SK-N-SH (cell line): ENCODE results near the gene RCOR3. TPM values are rescaled to one million over a fixed set of nuclear protein-coding genes. Genes with fewer than 3 reads are reported as not detected.

ENCODE experiments used
- CTCF ChIA-PET: fragments of 300-600, 350-600 bp; formaldehyde crosslinking; extraction: SDS; loops from one replicate; lab custom pipeline; 2021; lab: Yijun Ruan, JAX
- POLR2A ChIA-PET: fragments of 350-600 bp; sonication (Branson Sonifier 250); formaldehyde crosslinking; extraction: SDS; loops from one replicate; lab custom pipeline; 2020; ENCODE audit warnings: antibody characterized with exemption, inconsistent platforms; lab: Yijun Ruan, JAX
- DNase-seq: peaks from one replicate; pipeline ENCODE4 v3.0.0; 2012
- H2AFZ ChIP-seq: fragments of 200-600 bp; sonication (generic); 2 replicates; pipeline ENCODE4 v1.8.1; 2016; ENCODE audit warnings: antibody characterized with exemption, mild to moderate bottlenecking, low read depth
- H3F3A ChIP-seq: fragments of 200-600 bp; sonication (generic); replicated peaks from 2 replicates; pipeline ENCODE3; 2016; ENCODE audit warnings: antibody characterized with exemption, mild to moderate bottlenecking; ENCODE audit not compliant: insufficient read depth
- H3K27ac ChIP-seq, 2 experiments: fragments of 200-500 bp in 1 of 2; fragments of 200-600 bp in 1 of 2; sonication (Bioruptor generic) in 1 of 2; sonication (generic), shearing (Covaris generic) in 1 of 2; 2 replicates each; pipeline versions ENCODE4 v1.5.1 to v1.6.1; 2014 to 2016; ENCODE audit warnings: low read depth in 2 of 2, inconsistent platforms in 1 of 2, low read length in 1 of 2, mild to moderate bottlenecking in 1 of 2, mixed read lengths in 1 of 2
- H3K27me3 ChIP-seq: fragments of 200-600 bp; sonication (generic), shearing (Covaris generic); 2 replicates; pipeline ENCODE4 v1.6.1; 2016; ENCODE audit warnings: mixed run types; ENCODE audit not compliant: insufficient read depth
- H3K36me3 ChIP-seq, 2 experiments: fragments of 200-500 bp in 1 of 2; fragments of 200-600 bp in 1 of 2; sonication (Bioruptor generic) in 1 of 2; sonication (generic) in 1 of 2; replicated peaks in 1 of 2; 2 replicates each; pipeline versions ENCODE3 to v1.5.1; 2014 to 2016; ENCODE audit warnings: low read length in 1 of 2, mild to moderate bottlenecking in 1 of 2; ENCODE audit not compliant: insufficient read depth in 2 of 2, control insufficient read depth in 1 of 2
- H3K4me1 ChIP-seq, 2 experiments: fragments of 200-500 bp in 1 of 2; fragments of 200-600 bp in 1 of 2; sonication (Bioruptor generic) in 1 of 2; sonication (generic), shearing (Covaris generic) in 1 of 2; 2 replicates each; pipeline versions ENCODE4 v1.5.1 to v1.6.1; 2014 to 2016; ENCODE audit warnings: low read depth in 1 of 2, low read length in 1 of 2, mixed run types in 1 of 2; ENCODE audit not compliant: insufficient read depth in 2 of 2, control insufficient read depth in 1 of 2
- H3K4me2 ChIP-seq: fragments of 200-600 bp; sonication (generic), shearing (Covaris generic); 2 replicates; pipeline ENCODE4 v1.6.1; 2017; ENCODE audit warnings: mixed run types
- H3K4me3 ChIP-seq, 2 experiments: fragments of 200-500 bp in 1 of 2; fragments of 200-600 bp in 1 of 2; sonication (Bioruptor generic) in 1 of 2; sonication (generic), shearing (Covaris generic) in 1 of 2; 2 replicates each; pipeline versions ENCODE4 v1.5.1 to v1.8.1; 2014 to 2016; ENCODE audit warnings: low read depth in 2 of 2, inconsistent platforms in 1 of 2, low read length in 1 of 2, mild to moderate bottlenecking in 1 of 2, mixed read lengths in 1 of 2, moderate library complexity in 1 of 2
- H3K79me2 ChIP-seq: fragments of 200-600 bp; sonication (generic); 2 replicates; pipeline ENCODE4 v1.8.1; 2017; ENCODE audit warnings: mild to moderate bottlenecking; ENCODE audit not compliant: insufficient read depth
- H3K9ac ChIP-seq: fragments of 200-600 bp; sonication (generic); 2 replicates; pipeline ENCODE4 v1.6.1; 2017; ENCODE audit warnings: mixed run types
- H3K9me2 ChIP-seq: fragments of 200-600 bp; sonication (generic); 2 replicates; pipeline ENCODE4 v1.6.1; 2017; ENCODE audit warnings: mixed run types
- H3K9me3 ChIP-seq: fragments of 200-600 bp; sonication (generic); 2 replicates; pipeline ENCODE4 v1.6.1; 2017; ENCODE audit warnings: mixed run types, mild to moderate bottlenecking, moderate library complexity
- H4K20me1 ChIP-seq: fragments of 200-600 bp; sonication (generic); 2 replicates; pipeline ENCODE4 v1.6.1; 2017; ENCODE audit warnings: mild to moderate bottlenecking, mixed run types; ENCODE audit not compliant: insufficient read depth
- ELF1 ChIP-seq: IDR thresholded peaks from 2 replicates; pipeline ENCODE4 v1.4.0; 2012
- EP300 ChIP-seq, 2 experiments: IDR thresholded peaks; 2 replicates each; pipeline versions ENCODE4 v1.4.0 to v1.6.1; 2012; ENCODE audit warnings: borderline replicate concordance in 1 of 2, low read depth in 1 of 2, low read length in 1 of 2
- EZH2phosphoT487 ChIP-seq: fragments of 200-600 bp; sonication (generic); IDR thresholded peaks from 2 replicates; pipeline ENCODE4 v1.6.1; 2017; ENCODE audit warnings: low read depth, mixed run types, mild to moderate bottlenecking, antibody characterized with exemption, moderate library complexity, borderline replicate concordance
- FOSL2 ChIP-seq: IDR thresholded peaks from 2 replicates; pipeline ENCODE4 v1.4.0; 2012; ENCODE audit warnings: low read depth, mild to moderate bottlenecking, moderate library complexity, borderline replicate concordance
- GATA2 ChIP-seq: sonication (generic); formaldehyde crosslinking; IDR thresholded peaks from 2 replicates; pipeline ENCODE4 v1.5.0; 2020; ENCODE audit warnings: mild to moderate bottlenecking, missing genetic modification reagents
- IRF3 ChIP-seq: fragments of 150-350 bp; IDR thresholded peaks from 2 replicates; pipeline ENCODE4 v1.6.1; 2016; ENCODE audit warnings: mild to moderate bottlenecking, low read depth, low read length
- JUND ChIP-seq: IDR thresholded peaks from 2 replicates; pipeline ENCODE4 v1.4.0; 2012
- MAX ChIP-seq: IDR thresholded peaks from 2 replicates; pipeline ENCODE4 v1.4.0; 2012; ENCODE audit warnings: low read depth
- MEF2A ChIP-seq: IDR thresholded peaks from 2 replicates; pipeline ENCODE4 v1.4.0; 2012; ENCODE audit warnings: low read depth, borderline replicate concordance
- NFIC ChIP-seq: IDR thresholded peaks from 2 replicates; pipeline ENCODE4 v1.4.0; 2012; ENCODE audit warnings: borderline replicate concordance
- NRF1 ChIP-seq: IDR thresholded peaks from 2 replicates; pipeline ENCODE4 v1.6.1; 2012; ENCODE audit warnings: low read depth, mild to moderate bottlenecking, low read length
- RAD21 ChIP-seq: IDR thresholded peaks from 2 replicates; pipeline ENCODE4 v1.6.1; 2012; ENCODE audit warnings: mild to moderate bottlenecking, low read length
- RCOR1 ChIP-seq: fragments of 150-350 bp; IDR thresholded peaks from 2 replicates; pipeline ENCODE4 v1.6.1; 2017; ENCODE audit warnings: antibody characterized with exemption, low read length
- RFX5 ChIP-seq: IDR thresholded peaks from 2 replicates; pipeline ENCODE4 v1.6.1; 2012; ENCODE audit warnings: mild to moderate bottlenecking, improper control_type of control experiment, low read length
- SMC3 ChIP-seq: IDR thresholded peaks from 2 replicates; pipeline ENCODE4 v1.6.1; 2012; ENCODE audit warnings: low read depth, low read length, improper control_type of control experiment
- TAF1 ChIP-seq: IDR thresholded peaks from 2 replicates; pipeline ENCODE4 v1.6.1; 2012; ENCODE audit warnings: low read depth, mild to moderate bottlenecking, low read length, moderate library complexity, borderline replicate concordance
- TEAD4 ChIP-seq: IDR thresholded peaks from 2 replicates; pipeline ENCODE4 v1.4.0; 2012; ENCODE audit warnings: mild to moderate bottlenecking, borderline replicate concordance; ENCODE audit not compliant: insufficient read depth
- USF1 ChIP-seq: IDR thresholded peaks from 2 replicates; pipeline ENCODE4 v1.4.0; 2012; ENCODE audit warnings: low read depth, borderline replicate concordance
- YY1 ChIP-seq: IDR thresholded peaks from 2 replicates; pipeline ENCODE4 v1.4.0; 2012; ENCODE audit warnings: low read depth, mild to moderate bottlenecking
- WGBS: methylation state at CpG from one replicate; pipeline ENCODE4 v1.1.6; 2017; ENCODE audit warnings: low lambda C conversion rate; 5-methylcytosine and 5-hydroxymethylcytosine counted together
- polyA plus RNA-seq, 3 experiments: library from polyadenylated mRNA; depleted of rRNA; stranded (reverse); fragments of >200 nt; gene quantifications; 2 replicates each; pipeline ENCODE4 v1.2.3, GENCODE V29; 2012
- TF ChIP-seq, protein P1 (sequence below): fragments of 200-600 bp; sonication (generic); IDR thresholded peaks from 2 replicates; pipeline ENCODE4 v1.6.1; 2017; ENCODE audit warnings: antibody characterized with exemption, mild to moderate bottlenecking, moderate library complexity
- TF ChIP-seq, protein P2 (sequence below): IDR thresholded peaks from 2 replicates; pipeline ENCODE4 v1.6.1; 2012; ENCODE audit warnings: mild to moderate bottlenecking, low read depth, low read length, moderate library complexity
- TF ChIP-seq, protein P3 (sequence below): IDR thresholded peaks from 2 replicates; pipeline ENCODE4 v1.4.0; 2012; ENCODE audit warnings: low read depth, borderline replicate concordance

Gene RCOR3
- polyA plus RNA-seq, 1 of the 3 experiments (the other 2 are of a cell fraction) = 18.7 TPM

DNA sequence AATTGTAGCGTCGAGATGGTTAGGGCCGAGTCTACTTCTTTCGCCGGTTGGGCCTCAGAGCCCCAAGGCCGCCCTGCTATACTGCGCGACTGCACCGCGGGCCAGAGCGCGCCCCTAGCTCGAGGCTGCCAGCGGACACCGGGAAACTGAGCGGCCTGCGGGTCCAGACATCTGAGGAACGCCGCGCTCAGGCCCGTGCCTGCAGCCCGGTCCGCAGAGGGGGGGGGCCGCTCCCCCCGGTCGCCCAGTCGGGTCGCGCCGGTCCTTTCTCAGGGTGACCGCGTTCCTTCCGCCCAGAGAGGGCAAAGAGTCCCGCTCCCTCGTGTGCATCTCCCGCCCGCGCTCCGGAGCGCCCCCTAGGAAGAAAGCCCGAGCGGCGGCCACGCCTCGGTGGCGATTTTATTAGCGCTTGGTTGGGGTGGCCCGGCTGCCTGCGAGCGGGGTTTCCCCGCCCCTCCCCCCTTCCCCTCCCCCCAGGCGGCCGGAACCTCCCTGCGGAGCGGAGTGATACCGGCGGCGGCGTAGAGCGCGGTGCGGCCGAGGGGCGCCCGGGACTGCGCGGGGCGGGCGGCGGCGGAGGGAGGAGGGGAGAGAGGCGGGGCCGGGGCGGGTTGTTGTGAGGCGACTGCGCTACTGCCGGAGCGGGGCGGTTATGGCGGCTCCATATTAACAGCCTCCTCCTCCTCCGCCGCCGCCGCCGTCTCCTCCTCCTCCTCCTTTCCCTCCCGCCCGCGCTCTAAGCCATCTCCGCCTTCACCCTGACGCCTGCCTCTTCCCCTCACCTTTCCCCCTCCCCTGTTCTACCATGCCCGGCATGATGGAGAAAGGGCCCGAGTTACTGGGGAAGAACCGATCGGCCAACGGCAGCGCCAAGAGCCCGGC lies at the start of gene RCOR3 (continued):
- TF ChIP-seq, protein P1, sequence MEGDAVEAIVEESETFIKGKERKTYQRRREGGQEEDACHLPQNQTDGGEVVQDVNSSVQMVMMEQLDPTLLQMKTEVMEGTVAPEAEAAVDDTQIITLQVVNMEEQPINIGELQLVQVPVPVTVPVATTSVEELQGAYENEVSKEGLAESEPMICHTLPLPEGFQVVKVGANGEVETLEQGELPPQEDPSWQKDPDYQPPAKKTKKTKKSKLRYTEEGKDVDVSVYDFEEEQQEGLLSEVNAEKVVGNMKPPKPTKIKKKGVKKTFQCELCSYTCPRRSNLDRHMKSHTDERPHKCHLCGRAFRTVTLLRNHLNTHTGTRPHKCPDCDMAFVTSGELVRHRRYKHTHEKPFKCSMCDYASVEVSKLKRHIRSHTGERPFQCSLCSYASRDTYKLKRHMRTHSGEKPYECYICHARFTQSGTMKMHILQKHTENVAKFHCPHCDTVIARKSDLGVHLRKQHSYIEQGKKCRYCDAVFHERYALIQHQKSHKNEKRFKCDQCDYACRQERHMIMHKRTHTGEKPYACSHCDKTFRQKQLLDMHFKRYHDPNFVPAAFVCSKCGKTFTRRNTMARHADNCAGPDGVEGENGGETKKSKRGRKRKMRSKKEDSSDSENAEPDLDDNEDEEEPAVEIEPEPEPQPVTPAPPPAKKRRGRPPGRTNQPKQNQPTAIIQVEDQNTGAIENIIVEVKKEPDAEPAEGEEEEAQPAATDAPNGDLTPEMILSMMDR = peak; percentile 57
- TF ChIP-seq RCOR1 (peak; percentile 45; the same call in 1 of the 2 replicates), TAF1 (peak; percentile 74; the same call in 1 of the 2 replicates), NRF1 (peak; percentile 28; the same call in 1 of the 2 replicates), NFIC (peak; percentile 41; the same call in 1 of the 2 replicates), YY1 (no peak; the same call in none of the 2 replicates), JUND (no peak), RFX5 (no peak)
- TF ChIP-seq, protein P2, sequence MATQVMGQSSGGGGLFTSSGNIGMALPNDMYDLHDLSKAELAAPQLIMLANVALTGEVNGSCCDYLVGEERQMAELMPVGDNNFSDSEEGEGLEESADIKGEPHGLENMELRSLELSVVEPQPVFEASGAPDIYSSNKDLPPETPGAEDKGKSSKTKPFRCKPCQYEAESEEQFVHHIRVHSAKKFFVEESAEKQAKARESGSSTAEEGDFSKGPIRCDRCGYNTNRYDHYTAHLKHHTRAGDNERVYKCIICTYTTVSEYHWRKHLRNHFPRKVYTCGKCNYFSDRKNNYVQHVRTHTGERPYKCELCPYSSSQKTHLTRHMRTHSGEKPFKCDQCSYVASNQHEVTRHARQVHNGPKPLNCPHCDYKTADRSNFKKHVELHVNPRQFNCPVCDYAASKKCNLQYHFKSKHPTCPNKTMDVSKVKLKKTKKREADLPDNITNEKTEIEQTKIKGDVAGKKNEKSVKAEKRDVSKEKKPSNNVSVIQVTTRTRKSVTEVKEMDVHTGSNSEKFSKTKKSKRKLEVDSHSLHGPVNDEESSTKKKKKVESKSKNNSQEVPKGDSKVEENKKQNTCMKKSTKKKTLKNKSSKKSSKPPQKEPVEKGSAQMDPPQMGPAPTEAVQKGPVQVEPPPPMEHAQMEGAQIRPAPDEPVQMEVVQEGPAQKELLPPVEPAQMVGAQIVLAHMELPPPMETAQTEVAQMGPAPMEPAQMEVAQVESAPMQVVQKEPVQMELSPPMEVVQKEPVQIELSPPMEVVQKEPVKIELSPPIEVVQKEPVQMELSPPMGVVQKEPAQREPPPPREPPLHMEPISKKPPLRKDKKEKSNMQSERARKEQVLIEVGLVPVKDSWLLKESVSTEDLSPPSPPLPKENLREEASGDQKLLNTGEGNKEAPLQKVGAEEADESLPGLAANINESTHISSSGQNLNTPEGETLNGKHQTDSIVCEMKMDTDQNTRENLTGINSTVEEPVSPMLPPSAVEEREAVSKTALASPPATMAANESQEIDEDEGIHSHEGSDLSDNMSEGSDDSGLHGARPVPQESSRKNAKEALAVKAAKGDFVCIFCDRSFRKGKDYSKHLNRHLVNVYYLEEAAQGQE = peak; percentile 43; the same call in 1 of the 2 replicates

GRCh38 chr1:211210052-211210451 lies 49.1 kb upstream of the RCOR3 start:
- POLR2A ChIA-PET = no interaction called here
- Histone ChIP-seq H3K9me3 (no peaks in the 10 kb centered on the region), H3K27ac (no peak overlapping the region), H2AFZ (no peak overlapping the region), H3K4me3 (no peak overlapping the region), H3K36me3 (no peaks in the 10 kb centered on the region), H3K4me1 (no peaks in the 10 kb centered on the region), H4K20me1 (no peaks in the 10 kb centered on the region), H3K9ac (no peak overlapping the region), H3K27me3 (no peaks in the 10 kb centered on the region), H3K4me2 (no peak overlapping the region), H3K79me2 (no peaks in the 10 kb centered on the region), H3K9me2 (no peaks in the 10 kb centered on the region), H3F3A (no peaks in the 10 kb centered on the region)
- WGBS = 89% methylated on average over 5 of the region's 5 CpGs
- CTCF ChIA-PET = no interaction called here
- no peak for DNase-seq
- TF ChIP-seq IRF3 (no peak), FOSL2 (no peak), TEAD4 (no peak), USF1 (no peak), SMC3 (no peak), EZH2phosphoT487 (no peak), NRF1 (no peak), EP300 (IDR thresholded peaks at IDR 0.05; ENCODE audit: borderline replicate concordance in 1 of 2, low read depth in 1 of 2, low read length in 1 of 2) (no peak), ELF1 (no peak), GATA2 (no peak), MAX (no peak), RAD21 (no peak), MEF2A (no peak)
- TF ChIP-seq, protein P3, sequence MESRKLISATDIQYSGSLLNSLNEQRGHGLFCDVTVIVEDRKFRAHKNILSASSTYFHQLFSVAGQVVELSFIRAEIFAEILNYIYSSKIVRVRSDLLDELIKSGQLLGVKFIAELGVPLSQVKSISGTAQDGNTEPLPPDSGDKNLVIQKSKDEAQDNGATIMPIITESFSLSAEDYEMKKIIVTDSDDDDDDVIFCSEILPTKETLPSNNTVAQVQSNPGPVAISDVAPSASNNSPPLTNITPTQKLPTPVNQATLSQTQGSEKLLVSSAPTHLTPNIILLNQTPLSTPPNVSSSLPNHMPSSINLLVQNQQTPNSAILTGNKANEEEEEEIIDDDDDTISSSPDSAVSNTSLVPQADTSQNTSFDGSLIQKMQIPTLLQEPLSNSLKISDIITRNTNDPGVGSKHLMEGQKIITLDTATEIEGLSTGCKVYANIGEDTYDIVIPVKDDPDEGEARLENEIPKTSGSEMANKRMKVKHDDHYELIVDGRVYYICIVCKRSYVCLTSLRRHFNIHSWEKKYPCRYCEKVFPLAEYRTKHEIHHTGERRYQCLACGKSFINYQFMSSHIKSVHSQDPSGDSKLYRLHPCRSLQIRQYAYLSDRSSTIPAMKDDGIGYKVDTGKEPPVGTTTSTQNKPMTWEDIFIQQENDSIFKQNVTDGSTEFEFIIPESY = no peak
